Neural cell (in vitro differentiated cells): ENCODE measurements around the gene COA6. TPM values are rescaled to one million over a fixed set of nuclear protein-coding genes. Genes with fewer than 3 reads are reported as not detected.

Experiments used
- H2AFZ ChIP-seq: fragments of 200-600, 300-800 bp; sonication (generic), shearing (Covaris generic); 2 replicates; pipeline ENCODE4 v1.6.0; 2014; ENCODE audit warnings: low read depth, mild to moderate bottlenecking, antibody characterized with exemption, low read length, moderate library complexity
- H3F3A ChIP-seq: fragments of 200-600 bp; shearing (Covaris generic); 2 replicates; pipeline ENCODE4 v1.6.1; 2016; ENCODE audit warnings: mild to moderate bottlenecking, moderate library complexity, mixed read lengths, antibody characterized with exemption, low read length; ENCODE audit not compliant: insufficient read depth, poor library complexity, severe bottlenecking
- H3K27ac ChIP-seq: fragments of 200-600, 300-800 bp; sonication (generic), shearing (Covaris generic); 2 replicates; pipeline ENCODE4 v1.5.1; 2014; ENCODE audit warnings: mild to moderate bottlenecking, low read length, moderate library complexity
- H3K27me3 ChIP-seq: fragments of 300-800, 200-600 bp; sonication (generic), shearing (Covaris generic); 2 replicates; pipeline ENCODE4 v1.6.0; 2014; ENCODE audit warnings: mild to moderate bottlenecking, low read depth, low read length, moderate library complexity; ENCODE audit not compliant: insufficient read depth
- H3K36me3 ChIP-seq: fragments of 300-800, 200-600 bp; sonication (generic), shearing (Covaris generic); 2 replicates; pipeline ENCODE4 v1.5.1; 2014; ENCODE audit warnings: mild to moderate bottlenecking, antibody characterized with exemption, low read length, moderate library complexity; ENCODE audit not compliant: insufficient read depth
- H3K4me2 ChIP-seq: fragments of 300-800, 200-600 bp; sonication (generic), shearing (Covaris generic); 2 replicates; pipeline ENCODE4 v1.6.0; 2014; ENCODE audit warnings: mild to moderate bottlenecking, low read length
- H3K4me3 ChIP-seq: fragments of 300-800, 200-600 bp; sonication (generic), shearing (Covaris generic); 2 replicates; pipeline ENCODE4 v1.5.1; 2014; ENCODE audit warnings: mild to moderate bottlenecking, low read length, moderate library complexity
- H3K79me2 ChIP-seq: fragments of 200-600 bp; shearing (Covaris generic); replicated peaks from 2 replicates; pipeline ENCODE4 v1.6.0; 2014; ENCODE audit warnings: mild to moderate bottlenecking, low read length, moderate library complexity; ENCODE audit not compliant: insufficient read depth
- H3K9ac ChIP-seq: fragments of 300-800, 200-600 bp; sonication (generic), shearing (Covaris generic); 2 replicates; pipeline ENCODE4 v1.6.1; 2016; ENCODE audit warnings: mild to moderate bottlenecking, low read length, mixed read lengths
- H3K9me2 ChIP-seq: fragments of 200-600 bp; shearing (Covaris generic); 2 replicates; pipeline ENCODE4 v1.6.1; 2016; ENCODE audit warnings: mild to moderate bottlenecking, low read length, mixed read lengths; ENCODE audit not compliant: insufficient read depth
- H3K9me3 ChIP-seq: fragments of 200-600, 300-800 bp; sonication (generic), shearing (Covaris generic); 2 replicates; pipeline ENCODE4 v1.6.1; 2016; ENCODE audit warnings: mild to moderate bottlenecking, mixed run types, low read length, moderate library complexity, mixed read lengths
- H4K20me1 ChIP-seq: fragments of 200-600 bp; shearing (Covaris generic); 2 replicates; pipeline ENCODE4 v1.6.1; 2016; ENCODE audit warnings: mild to moderate bottlenecking, mixed run types; ENCODE audit not compliant: insufficient read depth
- CTCF ChIP-seq: fragments of 450-650 bp; IDR thresholded peaks from 2 replicates; pipeline ENCODE4 v1.5.1; 2014; ENCODE audit warnings: antibody characterized with exemption, mild to moderate bottlenecking, moderate library complexity; ENCODE audit not compliant: poor library complexity, severe bottlenecking
- EP300 ChIP-seq: fragments of 450-650 bp; conservative IDR thresholded peaks from 2 replicates; pipeline ENCODE4 v1.6.1; 2014; ENCODE audit warnings: antibody characterized with exemption, mild to moderate bottlenecking, moderate library complexity; ENCODE audit not compliant: poor library complexity, severe bottlenecking
- EZH2 ChIP-seq: fragments of 200-600, 300-800 bp; shearing (Covaris generic), sonication (generic); IDR thresholded peaks from 2 replicates; pipeline ENCODE4 v1.6.1; 2014; ENCODE audit warnings: antibody characterized with exemption, low read length, borderline replicate concordance, mild to moderate bottlenecking; ENCODE audit not compliant: insufficient read depth, poor library complexity, severe bottlenecking
- MXI1 ChIP-seq: fragments of 450-650 bp; conservative IDR thresholded peaks from 2 replicates; pipeline ENCODE4 v1.6.1; 2014; ENCODE audit warnings: antibody characterized with exemption, mild to moderate bottlenecking; ENCODE audit not compliant: poor library complexity, severe bottlenecking
- POLR2AphosphoS5 ChIP-seq: IDR thresholded peaks from 2 replicates; pipeline ENCODE4 v1.6.1; 2012
- RAD21 ChIP-seq: fragments of 450-650 bp; conservative IDR thresholded peaks from 2 replicates; pipeline ENCODE4 v1.6.1; 2014; ENCODE audit warnings: antibody characterized with exemption, mild to moderate bottlenecking, moderate library complexity
- REST ChIP-seq: IDR thresholded peaks from 2 replicates; pipeline ENCODE4 v1.6.1; 2012; ENCODE audit warnings: borderline replicate concordance
- SMC3 ChIP-seq: fragments of 450-650 bp; conservative IDR thresholded peaks from 2 replicates; pipeline ENCODE4 v1.6.1; 2014; ENCODE audit warnings: antibody characterized with exemption, mild to moderate bottlenecking, moderate library complexity; ENCODE audit not compliant: poor library complexity
- TAF1 ChIP-seq: IDR thresholded peaks from 2 replicates; pipeline ENCODE4 v1.6.1; 2012; ENCODE audit warnings: low read depth
- polyA plus RNA-seq: library from polyadenylated mRNA; depleted of rRNA; stranded (reverse); fragments of >200 nt; gene quantifications from 2 replicates; pipeline ENCODE4 v1.2.3, GENCODE V29; 2014

Gene COA6
- polyA plus RNA-seq, 1 donor from 2014 or later: 48.3 TPM

- no peak overlapping the region for H3K27ac ChIP-seq
- H2AFZ ChIP-seq: peak overlapping the region; percentile 94
- no peaks in the 10 kb centered on the region for H3K36me3 ChIP-seq
- H3K4me2 ChIP-seq: peak overlapping the region; percentile 92
- peaks cover 4% of the 10 kb centered on the region for H3K79me2 ChIP-seq
- H3K9me3 ChIP-seq: no peaks in the 10 kb centered on the region
- H3K9ac ChIP-seq: peak overlapping the region; percentile 84
- H3K27me3 ChIP-seq: no peaks in the 10 kb centered on the region
- no peaks in the 10 kb centered on the region for H4K20me1 ChIP-seq
- H3K4me3 ChIP-seq: peak overlapping the region; percentile 74
- H3K9me2 ChIP-seq: no peaks in the 10 kb centered on the region
- no peaks in the 10 kb centered on the region for H3F3A ChIP-seq
- TF ChIP-seq REST (no peak), SMC3 (no peak), MXI1 (no peak), EZH2 (no peak), CTCF (no peak), TAF1 (no peak), POLR2AphosphoS5 (no peak), RAD21 (no peak), EP300 (no peak)
Observed at GRCh38 chr1:234372011-234372757, 1.1 kb upstream of the COA6 start.

- H2AFZ ChIP-seq: peak overlapping the region; percentile 94
- no peaks in the 10 kb centered on the region for H3K9me3 ChIP-seq
- no peaks in the 10 kb centered on the region for H4K20me1 ChIP-seq
- TF ChIP-seq EZH2 (no peak), RAD21 (no peak), EP300 (no peak), MXI1 (no peak), CTCF (no peak), POLR2AphosphoS5 (no peak), SMC3 (no peak), TAF1 (no peak), REST (no peak)
- no peaks in the 10 kb centered on the region for H3K9me2 ChIP-seq
- H3K4me3 ChIP-seq: peak overlapping the region; percentile 74
- H3K79me2 ChIP-seq: peaks cover 4% of the 10 kb centered on the region
- peak overlapping the region; percentile 84 for H3K9ac ChIP-seq
- H3K4me2 ChIP-seq: peak overlapping the region; percentile 85
- H3K36me3 ChIP-seq: peaks cover 5% of the 10 kb centered on the region
- H3K27me3 ChIP-seq: no peaks in the 10 kb centered on the region
- H3K27ac ChIP-seq: peak overlapping the region; percentile 84
- no peaks in the 10 kb centered on the region for H3F3A ChIP-seq
Observed at GRCh38 chr1:234373959-234374254, 651 bp downstream of the COA6 start.
